Neural cell (in vitro differentiated cells): ENCODE data around the gene ERFL.

ENCODE experiments used
- CTCF ChIP-seq: fragments of 450-650 bp; IDR thresholded peaks from 2 replicates; pipeline ENCODE4 v1.5.1; 2014; ENCODE audit warnings: antibody characterized with exemption, mild to moderate bottlenecking, moderate library complexity; ENCODE audit not compliant: poor library complexity, severe bottlenecking
- EZH2 ChIP-seq: fragments of 200-600, 300-800 bp; shearing (Covaris generic), sonication (generic); IDR thresholded peaks from 2 replicates; pipeline ENCODE4 v1.6.1; 2014; ENCODE audit warnings: antibody characterized with exemption, low read length, borderline replicate concordance, mild to moderate bottlenecking; ENCODE audit not compliant: insufficient read depth, poor library complexity, severe bottlenecking
- MXI1 ChIP-seq: fragments of 450-650 bp; conservative IDR thresholded peaks from 2 replicates; pipeline ENCODE4 v1.6.1; 2014; ENCODE audit warnings: antibody characterized with exemption, mild to moderate bottlenecking; ENCODE audit not compliant: poor library complexity, severe bottlenecking
- POLR2AphosphoS5 ChIP-seq: IDR thresholded peaks from 2 replicates; pipeline ENCODE4 v1.6.1; 2012

GRCh38 chr19:41940731-41941409 lies 12.6 kb upstream of the ERFL start:
- no peak for TF ChIP-seq CTCF
- no peak for TF ChIP-seq MXI1
- no peak for TF ChIP-seq POLR2AphosphoS5
- no peak for TF ChIP-seq EZH2
